ENCODE results near the gene TMEM250.

DNA sequence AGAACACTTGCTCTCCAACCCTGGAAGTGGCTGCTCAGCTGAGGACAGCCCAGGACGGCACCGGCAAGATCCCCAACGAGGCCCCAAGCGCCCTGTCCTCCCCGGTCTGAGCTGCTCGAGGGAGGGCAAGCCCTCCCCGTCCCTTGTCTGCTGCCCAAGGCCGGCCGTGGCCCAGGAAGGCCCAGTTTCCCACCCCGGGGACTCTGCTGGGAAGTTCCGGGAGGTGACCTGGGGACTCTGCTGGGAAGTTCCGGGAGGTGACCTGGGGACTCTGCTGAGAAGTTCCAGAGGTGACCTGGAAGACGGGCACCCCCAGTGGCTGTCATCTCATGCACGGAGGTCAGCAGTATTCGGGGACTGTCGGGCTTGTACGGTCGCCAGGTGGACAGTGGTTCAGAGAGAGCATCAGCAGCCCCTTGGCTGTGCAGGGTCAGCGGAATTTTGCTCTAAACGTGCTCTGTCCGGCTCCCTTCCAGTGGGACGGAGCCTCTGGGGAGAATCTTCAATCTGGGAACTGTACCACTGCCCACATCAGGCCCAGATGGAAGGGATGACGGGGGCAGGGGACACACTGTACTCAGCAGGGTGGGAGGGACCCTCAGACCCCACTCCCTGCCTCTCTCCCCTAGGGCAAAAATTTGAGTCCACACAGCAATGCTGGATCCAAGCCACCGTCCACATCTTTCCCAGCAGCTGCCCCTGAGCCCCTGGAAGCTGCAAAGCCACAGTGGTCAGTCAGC lies 30.8 kb downstream of the TMEM250 start:
- TF ChIP-seq, protein P1, sequence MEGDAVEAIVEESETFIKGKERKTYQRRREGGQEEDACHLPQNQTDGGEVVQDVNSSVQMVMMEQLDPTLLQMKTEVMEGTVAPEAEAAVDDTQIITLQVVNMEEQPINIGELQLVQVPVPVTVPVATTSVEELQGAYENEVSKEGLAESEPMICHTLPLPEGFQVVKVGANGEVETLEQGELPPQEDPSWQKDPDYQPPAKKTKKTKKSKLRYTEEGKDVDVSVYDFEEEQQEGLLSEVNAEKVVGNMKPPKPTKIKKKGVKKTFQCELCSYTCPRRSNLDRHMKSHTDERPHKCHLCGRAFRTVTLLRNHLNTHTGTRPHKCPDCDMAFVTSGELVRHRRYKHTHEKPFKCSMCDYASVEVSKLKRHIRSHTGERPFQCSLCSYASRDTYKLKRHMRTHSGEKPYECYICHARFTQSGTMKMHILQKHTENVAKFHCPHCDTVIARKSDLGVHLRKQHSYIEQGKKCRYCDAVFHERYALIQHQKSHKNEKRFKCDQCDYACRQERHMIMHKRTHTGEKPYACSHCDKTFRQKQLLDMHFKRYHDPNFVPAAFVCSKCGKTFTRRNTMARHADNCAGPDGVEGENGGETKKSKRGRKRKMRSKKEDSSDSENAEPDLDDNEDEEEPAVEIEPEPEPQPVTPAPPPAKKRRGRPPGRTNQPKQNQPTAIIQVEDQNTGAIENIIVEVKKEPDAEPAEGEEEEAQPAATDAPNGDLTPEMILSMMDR (IDR thresholded peaks at IDR 0.05) = no peak
- no peak for TF ChIP-seq POLR2A (IDR thresholded peaks at IDR 0.05)
